Nephron (organoid): ENCODE results near the gene ZNF668.
A peak's percentile ranks its signal among the peaks of the same experiment; 100 is the strongest.

Experiments
- H3K27ac Mint-ChIP-seq, 3 experiments: 2 replicates each; pipeline ENCODE4 v1.8.0; 2020; ENCODE audit warnings: mixed read lengths in 3 of 3, mild to moderate bottlenecking in 2 of 3, moderate library complexity in 1 of 3
- H3K27me3 Mint-ChIP-seq: 2 replicates; pipeline ENCODE4 v1.8.0; 2021; ENCODE audit warnings: low read depth, mild to moderate bottlenecking, moderate library complexity, mixed read lengths
- H3K36me3 Mint-ChIP-seq: 2 replicates; pipeline ENCODE4 v1.8.0; 2020; ENCODE audit warnings: low read depth, mixed read lengths
- H3K4me1 Mint-ChIP-seq: 2 replicates; pipeline ENCODE4 v1.8.0; 2020; ENCODE audit warnings: mixed read lengths
- H3K4me3 Mint-ChIP-seq, 3 experiments: 2 replicates each; pipeline ENCODE4 v1.8.0; 2020; ENCODE audit warnings: mild to moderate bottlenecking in 3 of 3, mixed read lengths in 3 of 3, moderate library complexity in 2 of 3
- H3K9me3 Mint-ChIP-seq: 2 replicates; pipeline ENCODE4 v1.8.0; 2020; ENCODE audit warnings: mixed read lengths
- CTCF ChIP-seq, 3 experiments: fragments of 200-600 bp; sonication (generic); IDR thresholded peaks; one replicate each; pipeline ENCODE4 v1.5.0; 2021; ENCODE audit warnings: antibody characterized with exemption in 3 of 3; ENCODE audit not compliant: unreplicated experiment in 3 of 3

The ZNF668 gene

DNA sequence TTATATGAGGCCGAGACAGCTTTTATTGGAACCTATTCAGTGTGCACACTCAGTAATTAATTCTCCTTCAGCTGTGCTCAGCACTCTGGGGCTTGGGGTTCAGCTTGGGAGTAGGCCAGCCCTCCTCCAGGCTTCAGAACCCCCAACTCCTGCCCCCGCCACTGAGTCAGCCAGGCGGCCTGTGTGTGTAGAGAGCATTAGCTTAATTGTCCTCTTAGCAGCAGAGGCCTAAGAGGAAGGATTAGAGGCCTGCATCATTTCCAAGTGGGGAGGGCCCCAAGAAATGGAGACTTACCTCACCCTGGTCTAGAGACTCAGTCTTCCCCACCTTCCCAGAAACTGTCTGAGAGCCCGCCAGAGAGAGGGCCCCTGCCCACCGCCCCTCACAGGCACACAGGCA, 13.9 kb upstream of the ZNF668 start:
- H3K4me1 Mint-ChIP-seq: peaks cover 15% of the 10 kb centered on the region
- TF ChIP-seq CTCF (IDR thresholded peaks at IDR 0.05; ENCODE audit: unreplicated experiment in 3 of 3): no peak
- H3K4me3 Mint-ChIP-seq: no peak overlapping the region
- no peak overlapping the region for H3K27ac Mint-ChIP-seq
- H3K27me3 Mint-ChIP-seq: no peaks in the 10 kb centered on the region
- peaks cover 14% of the 10 kb centered on the region for H3K36me3 Mint-ChIP-seq
- H3K9me3 Mint-ChIP-seq: no peaks in the 10 kb centered on the region

DNA sequence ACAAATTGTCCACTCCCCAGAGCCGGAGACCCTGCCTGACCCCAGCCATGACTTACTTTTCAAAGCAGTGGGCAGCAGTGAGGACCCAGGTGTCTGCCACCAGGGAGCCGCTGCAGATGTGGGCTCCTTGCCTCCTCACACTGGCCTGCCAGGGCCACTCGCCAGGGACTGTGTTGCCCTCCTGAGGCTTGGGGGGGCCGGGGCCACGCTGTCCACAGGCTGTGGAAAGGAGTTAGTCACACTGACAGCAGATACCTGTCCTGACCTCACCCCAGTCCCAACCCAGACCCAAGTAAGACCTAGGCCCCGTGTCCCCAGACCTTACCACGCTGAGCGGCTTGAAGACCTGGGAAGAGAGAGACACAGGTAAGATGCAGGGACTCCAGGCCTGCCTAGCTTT, 13.4 kb upstream of the ZNF668 start:
- H3K36me3 Mint-ChIP-seq: peaks cover 14% of the 10 kb centered on the region
- H3K27ac Mint-ChIP-seq: no peak overlapping the region
- no peak for TF ChIP-seq CTCF (IDR thresholded peaks at IDR 0.05; ENCODE audit: unreplicated experiment in 3 of 3)
- H3K4me3 Mint-ChIP-seq: no peak overlapping the region
- no peaks in the 10 kb centered on the region for H3K9me3 Mint-ChIP-seq
- H3K4me1 Mint-ChIP-seq: peaks cover 16% of the 10 kb centered on the region
- no peaks in the 10 kb centered on the region for H3K27me3 Mint-ChIP-seq

DNA sequence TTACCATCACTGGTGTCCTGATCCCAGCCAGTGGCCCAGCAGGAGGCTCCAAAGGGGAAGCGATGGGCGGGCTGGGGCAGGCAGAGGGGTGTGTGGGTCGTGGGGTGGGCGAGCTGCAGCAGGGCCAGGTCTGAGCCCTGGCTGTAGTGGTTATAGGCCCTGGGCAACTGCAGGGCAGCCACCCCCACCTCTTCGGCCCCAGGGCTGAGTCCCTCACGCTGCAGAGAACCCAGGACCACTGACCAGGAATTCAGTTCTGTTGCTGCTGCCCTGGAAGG, 12.5 kb upstream of the ZNF668 start:
- no peak for TF ChIP-seq CTCF (IDR thresholded peaks at IDR 0.05; ENCODE audit: unreplicated experiment in 3 of 3)
- Mint-ChIP-seq H3K4me1 (peaks cover 21% of the 10 kb centered on the region), H3K36me3 (peaks cover 16% of the 10 kb centered on the region), H3K4me3 (peak overlapping the region in 2 of 3 experiments; percentile 1 to 62), H3K27ac (peak overlapping the region; percentile 74 to 91 (median 85)), H3K27me3 (peaks cover 3% of the 10 kb centered on the region), H3K9me3 (no peaks in the 10 kb centered on the region)

DNA sequence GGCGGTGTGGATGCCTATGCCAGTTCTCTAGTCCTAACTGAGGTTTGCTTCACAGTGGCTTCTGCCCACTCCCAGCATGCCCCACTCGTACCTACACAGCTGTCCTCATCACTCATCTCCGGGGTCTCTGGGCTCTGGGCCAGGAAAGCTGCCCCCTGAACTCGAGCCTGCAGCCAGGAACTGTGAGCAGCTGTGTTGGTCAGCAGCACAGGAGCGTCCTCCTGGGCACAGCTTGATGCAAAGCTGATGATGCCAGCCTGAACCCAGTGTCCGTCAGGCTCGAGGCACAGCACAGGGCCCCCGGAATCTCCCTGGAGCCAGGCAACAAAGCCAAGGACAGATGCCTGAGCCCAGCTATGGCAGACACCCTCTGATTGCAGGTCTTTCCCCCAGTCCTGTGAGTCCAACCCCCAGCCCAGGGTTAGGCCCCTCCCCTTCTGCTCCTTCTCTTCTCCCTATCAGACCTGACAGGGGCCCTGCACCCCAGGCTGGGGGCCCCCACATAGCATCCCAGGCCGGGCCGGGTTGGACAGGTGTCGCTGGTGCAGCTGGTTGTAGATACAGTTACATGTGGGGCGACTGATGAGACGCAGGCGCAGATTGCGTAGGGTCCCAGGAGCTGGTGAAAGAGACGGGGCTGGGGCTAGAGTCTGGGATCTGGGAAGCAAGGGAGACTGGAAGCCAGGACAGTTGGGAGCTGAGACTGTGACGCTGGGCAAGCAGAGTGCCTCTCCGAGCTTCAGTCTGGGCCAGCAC, 12.0 kb upstream of the ZNF668 start:
- H3K27ac Mint-ChIP-seq: peak overlapping the region; percentile 74 to 91 (median 85)
- peaks cover 16% of the 10 kb centered on the region for H3K36me3 Mint-ChIP-seq
- H3K4me3 Mint-ChIP-seq: peak overlapping the region in 2 of 3 experiments; percentile 20 to 78
- H3K4me1 Mint-ChIP-seq: peaks cover 21% of the 10 kb centered on the region
- peaks cover 3% of the 10 kb centered on the region for H3K27me3 Mint-ChIP-seq
- TF ChIP-seq CTCF (IDR thresholded peaks at IDR 0.05; ENCODE audit: unreplicated experiment in 3 of 3): no peak
- no peaks in the 10 kb centered on the region for H3K9me3 Mint-ChIP-seq

GRCh38 chr16:31085411-31085810, 11.4 kb upstream of the ZNF668 start:
- Mint-ChIP-seq H3K4me3 (peak overlapping the region in 2 of 3 experiments; percentile 20 to 78), H3K27ac (peak overlapping the region; percentile 74 to 91 (median 85)), H3K27me3 (peaks cover 3% of the 10 kb centered on the region), H3K36me3 (peaks cover 15% of the 10 kb centered on the region), H3K9me3 (no peaks in the 10 kb centered on the region), H3K4me1 (peaks cover 21% of the 10 kb centered on the region)
- no peak for TF ChIP-seq CTCF (IDR thresholded peaks at IDR 0.05; ENCODE audit: unreplicated experiment in 3 of 3)
